SK-N-SH (cell line): ENCODE measurements around the gene KRTAP10-7. TPM values are rescaled to one million over a fixed set of nuclear protein-coding genes. Genes with fewer than 3 reads are reported as not detected.

Experiments
- CTCF ChIA-PET: fragments of 300-600, 350-600 bp; formaldehyde crosslinking; extraction: SDS; loops from one replicate; lab custom pipeline; 2021; lab: Yijun Ruan, JAX
- POLR2A ChIA-PET: fragments of 350-600 bp; sonication (Branson Sonifier 250); formaldehyde crosslinking; extraction: SDS; loops from one replicate; lab custom pipeline; 2020; ENCODE audit warnings: antibody characterized with exemption, inconsistent platforms; lab: Yijun Ruan, JAX
- DNase-seq: peaks from one replicate; pipeline ENCODE4 v3.0.0; 2012
- H2AFZ ChIP-seq: fragments of 200-600 bp; sonication (generic); 2 replicates; pipeline ENCODE4 v1.8.1; 2016; ENCODE audit warnings: antibody characterized with exemption, mild to moderate bottlenecking, low read depth
- H3F3A ChIP-seq: fragments of 200-600 bp; sonication (generic); replicated peaks from 2 replicates; pipeline ENCODE3; 2016; ENCODE audit warnings: antibody characterized with exemption, mild to moderate bottlenecking; ENCODE audit not compliant: insufficient read depth
- H3K27ac ChIP-seq, 2 experiments: fragments of 200-500 bp in 1 of 2; fragments of 200-600 bp in 1 of 2; sonication (Bioruptor generic) in 1 of 2; sonication (generic), shearing (Covaris generic) in 1 of 2; 2 replicates each; pipeline versions ENCODE4 v1.5.1 to v1.6.1; 2014 to 2016; ENCODE audit warnings: low read depth in 2 of 2, inconsistent platforms in 1 of 2, low read length in 1 of 2, mild to moderate bottlenecking in 1 of 2, mixed read lengths in 1 of 2
- H3K27me3 ChIP-seq: fragments of 200-600 bp; sonication (generic), shearing (Covaris generic); 2 replicates; pipeline ENCODE4 v1.6.1; 2016; ENCODE audit warnings: mixed run types; ENCODE audit not compliant: insufficient read depth
- H3K36me3 ChIP-seq, 2 experiments: fragments of 200-500 bp in 1 of 2; fragments of 200-600 bp in 1 of 2; sonication (Bioruptor generic) in 1 of 2; sonication (generic) in 1 of 2; replicated peaks in 1 of 2; 2 replicates each; pipeline versions ENCODE3 to v1.5.1; 2014 to 2016; ENCODE audit warnings: low read length in 1 of 2, mild to moderate bottlenecking in 1 of 2; ENCODE audit not compliant: insufficient read depth in 2 of 2, control insufficient read depth in 1 of 2
- H3K4me1 ChIP-seq, 2 experiments: fragments of 200-500 bp in 1 of 2; fragments of 200-600 bp in 1 of 2; sonication (Bioruptor generic) in 1 of 2; sonication (generic), shearing (Covaris generic) in 1 of 2; 2 replicates each; pipeline versions ENCODE4 v1.5.1 to v1.6.1; 2014 to 2016; ENCODE audit warnings: low read depth in 1 of 2, low read length in 1 of 2, mixed run types in 1 of 2; ENCODE audit not compliant: insufficient read depth in 2 of 2, control insufficient read depth in 1 of 2
- H3K4me2 ChIP-seq: fragments of 200-600 bp; sonication (generic), shearing (Covaris generic); 2 replicates; pipeline ENCODE4 v1.6.1; 2017; ENCODE audit warnings: mixed run types
- H3K4me3 ChIP-seq, 2 experiments: fragments of 200-500 bp in 1 of 2; fragments of 200-600 bp in 1 of 2; sonication (Bioruptor generic) in 1 of 2; sonication (generic), shearing (Covaris generic) in 1 of 2; 2 replicates each; pipeline versions ENCODE4 v1.5.1 to v1.8.1; 2014 to 2016; ENCODE audit warnings: low read depth in 2 of 2, inconsistent platforms in 1 of 2, low read length in 1 of 2, mild to moderate bottlenecking in 1 of 2, mixed read lengths in 1 of 2, moderate library complexity in 1 of 2
- H3K79me2 ChIP-seq: fragments of 200-600 bp; sonication (generic); 2 replicates; pipeline ENCODE4 v1.8.1; 2017; ENCODE audit warnings: mild to moderate bottlenecking; ENCODE audit not compliant: insufficient read depth
- H3K9ac ChIP-seq: fragments of 200-600 bp; sonication (generic); 2 replicates; pipeline ENCODE4 v1.6.1; 2017; ENCODE audit warnings: mixed run types
- H3K9me2 ChIP-seq: fragments of 200-600 bp; sonication (generic); 2 replicates; pipeline ENCODE4 v1.6.1; 2017; ENCODE audit warnings: mixed run types
- H3K9me3 ChIP-seq: fragments of 200-600 bp; sonication (generic); 2 replicates; pipeline ENCODE4 v1.6.1; 2017; ENCODE audit warnings: mixed run types, mild to moderate bottlenecking, moderate library complexity
- H4K20me1 ChIP-seq: fragments of 200-600 bp; sonication (generic); 2 replicates; pipeline ENCODE4 v1.6.1; 2017; ENCODE audit warnings: mild to moderate bottlenecking, mixed run types; ENCODE audit not compliant: insufficient read depth
- CHD2 ChIP-seq: fragments of 150-350 bp; IDR thresholded peaks from 2 replicates; pipeline ENCODE4 v1.6.1; 2018; ENCODE audit warnings: low read length; ENCODE audit not compliant: partially characterized antibody
- EP300 ChIP-seq, 2 experiments: IDR thresholded peaks; 2 replicates each; pipeline versions ENCODE4 v1.4.0 to v1.6.1; 2012; ENCODE audit warnings: borderline replicate concordance in 1 of 2, low read depth in 1 of 2, low read length in 1 of 2
- EZH2phosphoT487 ChIP-seq: fragments of 200-600 bp; sonication (generic); IDR thresholded peaks from 2 replicates; pipeline ENCODE4 v1.6.1; 2017; ENCODE audit warnings: low read depth, mixed run types, mild to moderate bottlenecking, antibody characterized with exemption, moderate library complexity, borderline replicate concordance
- FOSL2 ChIP-seq: IDR thresholded peaks from 2 replicates; pipeline ENCODE4 v1.4.0; 2012; ENCODE audit warnings: low read depth, mild to moderate bottlenecking, moderate library complexity, borderline replicate concordance
- FOXJ3 ChIP-seq: sonication (generic); formaldehyde crosslinking; IDR thresholded peaks from 2 replicates; pipeline ENCODE4 v1.5.1; 2020; ENCODE audit warnings: mild to moderate bottlenecking, missing genetic modification reagents
- FOXM1 ChIP-seq: IDR thresholded peaks from 2 replicates; pipeline ENCODE4 v1.4.0; 2012; ENCODE audit warnings: low read depth, mild to moderate bottlenecking
- GABPA ChIP-seq: IDR thresholded peaks from 2 replicates; pipeline ENCODE4 v1.4.0; 2012; ENCODE audit warnings: low read depth, mild to moderate bottlenecking
- IRF3 ChIP-seq: fragments of 150-350 bp; IDR thresholded peaks from 2 replicates; pipeline ENCODE4 v1.6.1; 2016; ENCODE audit warnings: mild to moderate bottlenecking, low read depth, low read length
- MEF2A ChIP-seq: IDR thresholded peaks from 2 replicates; pipeline ENCODE4 v1.4.0; 2012; ENCODE audit warnings: low read depth, borderline replicate concordance
- MXI1 ChIP-seq: IDR thresholded peaks from 2 replicates; pipeline ENCODE4 v1.6.1; 2012; ENCODE audit warnings: mild to moderate bottlenecking, low read depth, low read length, improper control_type of control experiment
- POLR2AphosphoS5 ChIP-seq: IDR thresholded peaks from 2 replicates; pipeline ENCODE4 v1.6.1; 2012; ENCODE audit warnings: low read depth, low read length
- RAD21 ChIP-seq: IDR thresholded peaks from 2 replicates; pipeline ENCODE4 v1.6.1; 2012; ENCODE audit warnings: mild to moderate bottlenecking, low read length
- RCOR1 ChIP-seq: fragments of 150-350 bp; IDR thresholded peaks from 2 replicates; pipeline ENCODE4 v1.6.1; 2017; ENCODE audit warnings: antibody characterized with exemption, low read length
- SIN3A ChIP-seq: IDR thresholded peaks from 2 replicates; pipeline ENCODE4 v1.6.1; 2012; ENCODE audit warnings: low read depth, mild to moderate bottlenecking, low read length, moderate library complexity, borderline replicate concordance
- TEAD4 ChIP-seq: IDR thresholded peaks from 2 replicates; pipeline ENCODE4 v1.4.0; 2012; ENCODE audit warnings: mild to moderate bottlenecking, borderline replicate concordance; ENCODE audit not compliant: insufficient read depth
- YY1 ChIP-seq: IDR thresholded peaks from 2 replicates; pipeline ENCODE4 v1.4.0; 2012; ENCODE audit warnings: low read depth, mild to moderate bottlenecking
- WGBS: methylation state at CpG from one replicate; pipeline ENCODE4 v1.1.6; 2017; ENCODE audit warnings: low lambda C conversion rate; 5-methylcytosine and 5-hydroxymethylcytosine counted together
- polyA plus RNA-seq, 3 experiments: library from polyadenylated mRNA; depleted of rRNA; stranded (reverse); fragments of >200 nt; gene quantifications; 2 replicates each; pipeline ENCODE4 v1.2.3, GENCODE V29; 2012
- TF ChIP-seq, protein P1 (sequence below): IDR thresholded peaks from 2 replicates; pipeline ENCODE4 v1.4.0; 2012; ENCODE audit warnings: low read depth, borderline replicate concordance

Gene KRTAP10-7
- polyA plus RNA-seq, 1 of the 3 experiments (the other 2 are of a cell fraction) = not detected

DNA sequence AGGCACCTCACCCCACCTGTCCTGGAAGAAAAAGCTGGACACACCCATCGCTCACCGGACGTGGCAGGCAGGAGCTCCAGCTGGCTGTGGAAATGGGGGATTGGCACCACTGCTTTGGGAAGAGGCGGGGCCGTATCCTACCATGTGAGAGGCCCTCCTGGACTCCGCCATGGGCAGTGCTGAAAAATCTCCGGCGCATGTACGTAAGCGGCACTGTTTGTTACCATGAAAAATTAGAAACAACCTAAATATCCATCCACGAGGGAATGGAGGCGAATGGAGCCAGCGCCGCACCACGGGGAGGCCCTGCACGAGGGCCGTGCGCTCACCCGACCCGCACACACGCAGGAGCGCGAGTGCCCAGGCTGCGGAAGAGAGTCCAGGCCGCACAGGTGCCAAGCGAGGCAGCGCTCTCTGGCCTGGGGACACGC, 14.6 kb downstream of the KRTAP10-7 start:
- H2AFZ ChIP-seq = no peak overlapping the region
- no peaks in the 10 kb centered on the region for H4K20me1 ChIP-seq
- no peak for TF ChIP-seq POLR2AphosphoS5
- no peak for TF ChIP-seq CHD2
- TF ChIP-seq MEF2A = no peak
- no peak for TF ChIP-seq FOSL2
- no peak for TF ChIP-seq FOXM1
- no peak for TF ChIP-seq RCOR1
- TF ChIP-seq EZH2phosphoT487 = no peak
- no peak for TF ChIP-seq EP300 (IDR thresholded peaks at IDR 0.05; ENCODE audit: borderline replicate concordance in 1 of 2, low read depth in 1 of 2, low read length in 1 of 2)
- TF ChIP-seq IRF3 = no peak
- no peaks in the 10 kb centered on the region for H3K36me3 ChIP-seq
- ChIA-PET CTCF (no interaction called here), POLR2A (interaction anchor here (0.6 kb wide), 1 partner anchor 259 kb away, joined by 4 read pairs; the partner anchor contains the start of gene PTTG1IP)
- H3K4me3 ChIP-seq = no peak overlapping the region
- no peaks in the 10 kb centered on the region for H3K79me2 ChIP-seq
- no peak overlapping the region for H3K4me2 ChIP-seq
- no peaks in the 10 kb centered on the region for H3F3A ChIP-seq
- peaks cover 6% of the 10 kb centered on the region; the same call in 1 of the 2 replicates for H3K9me3 ChIP-seq
- H3K9me2 ChIP-seq = no peaks in the 10 kb centered on the region
- H3K27me3 ChIP-seq = peaks cover 49% of the 10 kb centered on the region
- 47% methylated on average over 21 of the region's 28 CpGs for WGBS
- no peak for DNase-seq
- H3K9ac ChIP-seq = no peak overlapping the region
- no peaks in the 10 kb centered on the region for H3K4me1 ChIP-seq
- no peak overlapping the region for H3K27ac ChIP-seq

GRCh38 chr21:44615466-44615865, 15.1 kb downstream of the KRTAP10-7 start:
- no peak overlapping the region for H2AFZ ChIP-seq
- 26% methylated on average over 8 of the region's 8 CpGs for WGBS
- no peaks in the 10 kb centered on the region for H3K9me2 ChIP-seq
- H3K4me2 ChIP-seq = no peak overlapping the region
- H3K36me3 ChIP-seq = no peaks in the 10 kb centered on the region
- no peaks in the 10 kb centered on the region for H3K79me2 ChIP-seq
- no peak overlapping the region for H3K27ac ChIP-seq
- DNase-seq = no peak
- peaks cover 49% of the 10 kb centered on the region for H3K27me3 ChIP-seq
- H3F3A ChIP-seq = no peaks in the 10 kb centered on the region
- no peak overlapping the region for H3K9ac ChIP-seq
- H3K4me3 ChIP-seq = no peak overlapping the region
- peaks cover 8% of the 10 kb centered on the region; the same call in 1 of the 2 replicates for H3K9me3 ChIP-seq
- TF ChIP-seq FOSL2 (no peak), POLR2AphosphoS5 (no peak), GABPA (no peak), FOXJ3 (CRISPR knock-in tag) (no peak), CHD2 (no peak), YY1 (no peak), EP300 (IDR thresholded peaks at IDR 0.05; ENCODE audit: borderline replicate concordance in 1 of 2, low read depth in 1 of 2, low read length in 1 of 2) (no peak), SIN3A (no peak), RCOR1 (no peak), RAD21 (no peak), TEAD4 (no peak), MXI1 (no peak)
- TF ChIP-seq, protein P1, sequence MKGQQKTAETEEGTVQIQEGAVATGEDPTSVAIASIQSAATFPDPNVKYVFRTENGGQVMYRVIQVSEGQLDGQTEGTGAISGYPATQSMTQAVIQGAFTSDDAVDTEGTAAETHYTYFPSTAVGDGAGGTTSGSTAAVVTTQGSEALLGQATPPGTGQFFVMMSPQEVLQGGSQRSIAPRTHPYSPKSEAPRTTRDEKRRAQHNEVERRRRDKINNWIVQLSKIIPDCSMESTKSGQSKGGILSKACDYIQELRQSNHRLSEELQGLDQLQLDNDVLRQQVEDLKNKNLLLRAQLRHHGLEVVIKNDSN = no peak
- no peaks in the 10 kb centered on the region for H3K4me1 ChIP-seq
- no peaks in the 10 kb centered on the region for H4K20me1 ChIP-seq
- POLR2A ChIA-PET = interaction anchor here (0.6 kb wide), 1 partner anchor 258 kb away, joined by 4 read pairs; the partner anchor contains the start of gene PTTG1IP
- CTCF ChIA-PET = interaction anchor here (0.6 kb wide), 1 partner anchor 178 kb away, joined by 3 read pairs; no protein-coding TSS in a partner anchor
